ENCODE data around the gene PID1. TPM values are rescaled to one million over a fixed set of nuclear protein-coding genes. Genes with fewer than 3 reads are reported as not detected.

Gene PID1
- total RNA-seq, 1 donor from 2014 or later = 0.34 TPM

DNA sequence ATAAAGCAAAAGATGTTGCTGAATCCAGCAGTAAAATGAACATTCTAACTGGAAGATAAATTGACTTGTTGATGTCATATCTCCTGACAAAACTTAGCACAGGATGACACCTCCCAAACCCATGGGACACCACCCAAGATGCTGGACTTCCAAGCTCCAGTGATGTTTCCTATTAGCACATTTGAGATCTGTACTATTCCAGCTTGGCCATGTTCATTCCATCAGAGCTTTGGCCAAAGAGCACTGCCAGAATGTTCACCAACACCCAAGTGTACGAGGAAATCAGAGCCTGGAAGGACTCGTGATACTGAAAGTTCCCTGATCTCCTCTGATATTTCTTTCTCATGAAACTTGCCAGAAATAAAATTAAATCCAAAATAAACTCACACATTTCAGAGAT is 44.7 kb downstream of the PID1 start:
- TF ChIP-seq, protein P1, sequence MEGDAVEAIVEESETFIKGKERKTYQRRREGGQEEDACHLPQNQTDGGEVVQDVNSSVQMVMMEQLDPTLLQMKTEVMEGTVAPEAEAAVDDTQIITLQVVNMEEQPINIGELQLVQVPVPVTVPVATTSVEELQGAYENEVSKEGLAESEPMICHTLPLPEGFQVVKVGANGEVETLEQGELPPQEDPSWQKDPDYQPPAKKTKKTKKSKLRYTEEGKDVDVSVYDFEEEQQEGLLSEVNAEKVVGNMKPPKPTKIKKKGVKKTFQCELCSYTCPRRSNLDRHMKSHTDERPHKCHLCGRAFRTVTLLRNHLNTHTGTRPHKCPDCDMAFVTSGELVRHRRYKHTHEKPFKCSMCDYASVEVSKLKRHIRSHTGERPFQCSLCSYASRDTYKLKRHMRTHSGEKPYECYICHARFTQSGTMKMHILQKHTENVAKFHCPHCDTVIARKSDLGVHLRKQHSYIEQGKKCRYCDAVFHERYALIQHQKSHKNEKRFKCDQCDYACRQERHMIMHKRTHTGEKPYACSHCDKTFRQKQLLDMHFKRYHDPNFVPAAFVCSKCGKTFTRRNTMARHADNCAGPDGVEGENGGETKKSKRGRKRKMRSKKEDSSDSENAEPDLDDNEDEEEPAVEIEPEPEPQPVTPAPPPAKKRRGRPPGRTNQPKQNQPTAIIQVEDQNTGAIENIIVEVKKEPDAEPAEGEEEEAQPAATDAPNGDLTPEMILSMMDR (IDR thresholded peaks at IDR 0.05; ENCODE audit: unreplicated experiment) = no peak
- Mint-ChIP-seq H3K4me1 (ENCODE audit: low read depth) (no peaks in the 10 kb centered on the region), H3K27me3 (peaks cover 2% of the 10 kb centered on the region), H3K36me3 (ENCODE audit: insufficient read depth) (no peaks in the 10 kb centered on the region), H3K27ac (no peak overlapping the region), H3K9me3 (ENCODE audit: low read depth) (no peaks in the 10 kb centered on the region), H3K4me3 (ENCODE audit: low read depth) (no peak overlapping the region)
- DNase-seq (ENCODE audit: low spot score, unreplicated experiment) = no peak

DNA sequence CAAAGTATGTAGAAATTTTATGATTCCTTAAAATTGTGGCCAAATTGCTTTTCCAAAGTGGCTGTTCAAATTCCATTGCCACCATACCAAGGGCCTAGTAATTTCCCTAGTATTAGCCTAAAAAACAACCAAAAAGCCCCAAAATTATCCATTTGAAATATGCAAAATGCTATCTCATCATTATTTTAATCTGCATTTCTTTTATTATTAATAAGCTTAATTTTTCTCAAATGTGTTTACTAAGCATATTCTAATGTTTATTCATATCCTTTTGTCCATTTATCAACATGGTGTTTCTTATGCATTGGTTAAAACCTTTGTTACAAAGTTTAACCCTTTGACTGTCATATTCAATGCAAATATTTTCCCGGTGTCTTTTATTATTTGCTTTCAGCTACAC is 48.0 kb downstream of the PID1 start:
- TF ChIP-seq, protein P1 (IDR thresholded peaks at IDR 0.05; ENCODE audit: unreplicated experiment) = no peak
- no peak for DNase-seq (ENCODE audit: low spot score, unreplicated experiment)
- H3K27me3 Mint-ChIP-seq = peaks cover 4% of the 10 kb centered on the region
- no peaks in the 10 kb centered on the region for H3K9me3 Mint-ChIP-seq (ENCODE audit: low read depth)
- H3K4me3 Mint-ChIP-seq (ENCODE audit: low read depth) = no peak overlapping the region
- no peak overlapping the region for H3K27ac Mint-ChIP-seq
- H3K36me3 Mint-ChIP-seq (ENCODE audit: insufficient read depth) = no peaks in the 10 kb centered on the region
- H3K4me1 Mint-ChIP-seq (ENCODE audit: low read depth) = peaks cover 3% of the 10 kb centered on the region

- H3K36me3 Mint-ChIP-seq (ENCODE audit: insufficient read depth) = no peaks in the 10 kb centered on the region
- no peak overlapping the region for H3K4me3 Mint-ChIP-seq (ENCODE audit: low read depth)
- TF ChIP-seq, protein P1 (IDR thresholded peaks at IDR 0.05; ENCODE audit: unreplicated experiment) = no peak
- H3K4me1 Mint-ChIP-seq (ENCODE audit: low read depth) = peaks cover 3% of the 10 kb centered on the region
- H3K9me3 Mint-ChIP-seq (ENCODE audit: low read depth) = no peaks in the 10 kb centered on the region
- DNase-seq (ENCODE audit: low spot score, unreplicated experiment) = no peak
- no peak overlapping the region for H3K27ac Mint-ChIP-seq
- H3K27me3 Mint-ChIP-seq = peaks cover 4% of the 10 kb centered on the region
These were observed 49.4 kb downstream of the PID1 start for GRCh38 chr2:229221641-229222040.

- DNase-seq (ENCODE audit: low spot score, unreplicated experiment) = no peak
- Mint-ChIP-seq H3K36me3 (ENCODE audit: insufficient read depth) (no peaks in the 10 kb centered on the region), H3K27ac (no peak overlapping the region), H3K4me3 (ENCODE audit: low read depth) (no peak overlapping the region), H3K4me1 (ENCODE audit: low read depth) (peaks cover 3% of the 10 kb centered on the region), H3K9me3 (ENCODE audit: low read depth) (no peaks in the 10 kb centered on the region), H3K27me3 (peaks cover 6% of the 10 kb centered on the region)
- TF ChIP-seq, protein P1 (IDR thresholded peaks at IDR 0.05; ENCODE audit: unreplicated experiment) = no peak
These were observed 50.8 kb downstream of the PID1 start for GRCh38 chr2:229220254-229220653.

- H3K27me3 Mint-ChIP-seq = peaks cover 6% of the 10 kb centered on the region
- H3K36me3 Mint-ChIP-seq (ENCODE audit: insufficient read depth) = no peaks in the 10 kb centered on the region
- H3K27ac Mint-ChIP-seq = no peak overlapping the region
- H3K4me1 Mint-ChIP-seq (ENCODE audit: low read depth) = peaks cover 3% of the 10 kb centered on the region
- H3K4me3 Mint-ChIP-seq (ENCODE audit: low read depth) = no peak overlapping the region
- H3K9me3 Mint-ChIP-seq (ENCODE audit: low read depth) = no peaks in the 10 kb centered on the region
- TF ChIP-seq, protein P1 (IDR thresholded peaks at IDR 0.05; ENCODE audit: unreplicated experiment) = no peak
- DNase-seq (ENCODE audit: low spot score, unreplicated experiment) = no peak
These were observed 52.7 kb downstream of the PID1 start for GRCh38 chr2:229218329-229218921.

Measured in progenitor cell of endocrine pancreas (in vitro differentiated cells).